ENCODE measurements around the gene MACROD2. TPM values are rescaled to one million over a fixed set of nuclear protein-coding genes. Genes with fewer than 3 reads are reported as not detected.

MACROD2 gene
- total and polyA plus RNA-seq, 8 donors: 0.78 to 31.3 (median 10.9) TPM; not detected in 1

- no peak for TF ChIP-seq POLR2AphosphoS5 (IDR thresholded peaks at IDR 0.05)
- no peak for TF ChIP-seq EP300 (IDR thresholded peaks at IDR 0.05)
- no peak for TF ChIP-seq POLR2A (IDR thresholded peaks at IDR 0.05)
- Histone ChIP-seq H3K4me3 (no peak overlapping the region), H3K27me3 (no peaks in the 10 kb centered on the region), H3K27ac (no peak overlapping the region), H3K9me3 (no peaks in the 10 kb centered on the region), H3K36me3 (no peaks in the 10 kb centered on the region), H3K4me1 (peaks cover 0 to 17% (median 3%) of the 10 kb centered on the region in 4 donors)
- DNase-seq: peak in 1 of 2 donors; percentile 30
- intact Hi-C loops (cut with DNase I; ENCODE audit: low total_unique reads): no loop called here
- 84 to 98% (median 91%) methylated on average over 5 of the region's 5 CpGs for WGBS, 5 donors
These were observed 1679.1 kb downstream of the MACROD2 start for GRCh38 chr20:15674253-15675060.

- no peak for TF ChIP-seq EP300 (IDR thresholded peaks at IDR 0.05)
- TF ChIP-seq, protein P1, sequence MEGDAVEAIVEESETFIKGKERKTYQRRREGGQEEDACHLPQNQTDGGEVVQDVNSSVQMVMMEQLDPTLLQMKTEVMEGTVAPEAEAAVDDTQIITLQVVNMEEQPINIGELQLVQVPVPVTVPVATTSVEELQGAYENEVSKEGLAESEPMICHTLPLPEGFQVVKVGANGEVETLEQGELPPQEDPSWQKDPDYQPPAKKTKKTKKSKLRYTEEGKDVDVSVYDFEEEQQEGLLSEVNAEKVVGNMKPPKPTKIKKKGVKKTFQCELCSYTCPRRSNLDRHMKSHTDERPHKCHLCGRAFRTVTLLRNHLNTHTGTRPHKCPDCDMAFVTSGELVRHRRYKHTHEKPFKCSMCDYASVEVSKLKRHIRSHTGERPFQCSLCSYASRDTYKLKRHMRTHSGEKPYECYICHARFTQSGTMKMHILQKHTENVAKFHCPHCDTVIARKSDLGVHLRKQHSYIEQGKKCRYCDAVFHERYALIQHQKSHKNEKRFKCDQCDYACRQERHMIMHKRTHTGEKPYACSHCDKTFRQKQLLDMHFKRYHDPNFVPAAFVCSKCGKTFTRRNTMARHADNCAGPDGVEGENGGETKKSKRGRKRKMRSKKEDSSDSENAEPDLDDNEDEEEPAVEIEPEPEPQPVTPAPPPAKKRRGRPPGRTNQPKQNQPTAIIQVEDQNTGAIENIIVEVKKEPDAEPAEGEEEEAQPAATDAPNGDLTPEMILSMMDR (IDR thresholded peaks at IDR 0.05): no peak
- TF ChIP-seq POLR2A (IDR thresholded peaks at IDR 0.05): no peak
- no peak for TF ChIP-seq POLR2AphosphoS5 (IDR thresholded peaks at IDR 0.05)
- Histone ChIP-seq H3K4me1 (peaks cover 0 to 17% (median 3%) of the 10 kb centered on the region in 4 donors), H3K27ac (no peak overlapping the region), H3K27me3 (no peaks in the 10 kb centered on the region), H3K36me3 (no peaks in the 10 kb centered on the region), H3K9me3 (no peaks in the 10 kb centered on the region), H3K4me3 (no peak overlapping the region)
- 86 to 95% (median 93%) methylated on average over 2 of the region's 2 CpGs for WGBS, 5 donors
- no peak for DNase-seq
- intact Hi-C loops (cut with DNase I; ENCODE audit: low total_unique reads): no loop called here
These were observed 1679.8 kb downstream of the MACROD2 start for GRCh38 chr20:15675061-15675514.

- peaks cover 0 to 17% (median 3%) of the 10 kb centered on the region in 4 donors for H3K4me1 ChIP-seq
- WGBS, 5 donors: 17 to 51% (median 36%) methylated on average over 1 of the region's 1 CpG
- H3K27me3 ChIP-seq: no peaks in the 10 kb centered on the region
- no peaks in the 10 kb centered on the region for H3K36me3 ChIP-seq
- intact Hi-C loops (cut with DNase I; ENCODE audit: low total_unique reads): no loop called here
- H3K27ac ChIP-seq: no peak overlapping the region
- no peak for TF ChIP-seq POLR2A (IDR thresholded peaks at IDR 0.05)
- TF ChIP-seq, protein P1 (IDR thresholded peaks at IDR 0.05): no peak
- no peak for TF ChIP-seq POLR2AphosphoS5 (IDR thresholded peaks at IDR 0.05)
- no peak for TF ChIP-seq EP300 (IDR thresholded peaks at IDR 0.05)
- no peak for DNase-seq
- no peak overlapping the region for H3K4me3 ChIP-seq
- no peaks in the 10 kb centered on the region for H3K9me3 ChIP-seq
These were observed 1680.6 kb downstream of the MACROD2 start for GRCh38 chr20:15675813-15676484.

GRCh38 chr20:15676815-15677214 is 1681.5 kb downstream of the MACROD2 start:
- no peaks in the 10 kb centered on the region for H3K27me3 ChIP-seq
- no peaks in the 10 kb centered on the region for H3K9me3 ChIP-seq
- 80 to 85% (median 84%) methylated on average over 2 of the region's 2 CpGs for WGBS, 5 donors
- peaks cover 0 to 17% (median 3%) of the 10 kb centered on the region in 4 donors for H3K4me1 ChIP-seq
- no peak overlapping the region for H3K4me3 ChIP-seq
- TF ChIP-seq POLR2AphosphoS5 (IDR thresholded peaks at IDR 0.05) (no peak), POLR2A (IDR thresholded peaks at IDR 0.05) (no peak), EP300 (IDR thresholded peaks at IDR 0.05) (no peak)
- TF ChIP-seq, protein P1 (IDR thresholded peaks at IDR 0.05): no peak
- no peaks in the 10 kb centered on the region for H3K36me3 ChIP-seq
- intact Hi-C loops (cut with DNase I; ENCODE audit: low total_unique reads): no loop called here
- no peak overlapping the region for H3K27ac ChIP-seq
- DNase-seq: no peak
